Endothelial cell of umbilical vein (primary cell): ENCODE data around the gene MRPS27.

Experiments
- CTCF ChIP-seq, 2 donors: IDR thresholded peaks; 1 replicate in 1 of 2; 2 replicates in 1 of 2; pipeline ENCODE4 v1.5.1; 2011; ENCODE audit warnings: low read length in 2 of 2, mild to moderate bottlenecking in 2 of 2, moderate library complexity in 2 of 2, control low read depth in 1 of 2, inconsistent platforms in 1 of 2, low read depth in 1 of 2; ENCODE audit not compliant: insufficient read depth in 1 of 2; ENCODE audit errors: extremely low read depth in 1 of 2
- EZH2 ChIP-seq: IDR thresholded peaks from 2 replicates; pipeline ENCODE4 v1.6.1; 2012; ENCODE audit warnings: borderline replicate concordance, low read depth, mild to moderate bottlenecking, moderate library complexity, low read length, inconsistent platforms; ENCODE audit not compliant: severe bottlenecking
- FOS ChIP-seq: IDR thresholded peaks from 2 replicates; pipeline ENCODE4 v1.6.1; 2011; ENCODE audit warnings: mild to moderate bottlenecking, low read length, moderate library complexity, borderline replicate concordance; ENCODE audit not compliant: insufficient read depth
- MYC ChIP-seq: IDR thresholded peaks from one replicate; pipeline ENCODE4 v1.6.1; 2011; ENCODE audit warnings: mild to moderate bottlenecking, low read depth, low read length
- POLR2A ChIP-seq: IDR thresholded peaks from 2 replicates; pipeline ENCODE4 v1.6.1; 2012; ENCODE audit warnings: low read depth, mild to moderate bottlenecking, control low read depth, low read length
- TF ChIP-seq, protein P1 (sequence below): IDR thresholded peaks from 2 replicates; pipeline ENCODE4 v1.6.1; 2011; ENCODE audit not compliant: insufficient read depth, insufficient read length

DNA sequence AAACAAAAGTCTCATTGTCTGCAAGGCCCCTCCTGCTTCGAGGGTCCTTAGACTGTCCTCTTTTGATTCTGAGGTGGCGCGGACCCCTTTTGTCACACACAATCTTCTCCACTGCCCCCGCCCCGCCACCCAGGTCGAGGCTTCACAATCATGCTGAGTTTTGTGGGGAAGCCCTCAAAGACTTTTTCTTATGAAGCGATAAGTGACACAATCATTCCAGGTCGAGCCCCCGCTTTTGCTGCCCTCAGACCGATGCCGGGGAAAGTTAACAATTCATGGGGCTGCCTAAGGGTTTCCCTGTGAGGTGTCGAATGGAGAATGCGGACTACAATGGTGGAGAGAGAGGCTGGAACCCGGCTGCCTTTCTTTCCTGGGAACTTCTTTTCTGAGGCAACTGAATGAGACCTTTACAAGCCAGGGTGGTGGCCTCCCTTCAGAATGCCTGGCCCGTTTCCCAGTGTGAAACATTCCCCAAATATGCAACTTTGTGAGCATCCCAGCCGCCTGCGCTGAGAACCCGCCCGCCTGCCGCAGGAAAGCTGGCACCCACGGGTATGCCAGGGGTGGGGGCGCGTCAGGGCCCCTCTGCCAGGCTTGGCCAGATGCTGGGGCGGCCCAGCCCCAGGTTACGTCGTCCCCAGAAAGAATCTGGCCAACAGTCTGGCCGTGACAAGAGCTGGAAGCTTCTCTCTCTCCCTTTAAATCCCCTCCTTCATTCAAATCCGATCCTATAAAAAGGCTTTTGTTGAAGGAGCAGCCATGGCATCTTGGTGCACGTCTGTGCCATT is 140.8 kb downstream of the MRPS27 start:
- TF ChIP-seq CTCF (IDR thresholded peaks at IDR 0.05; ENCODE audit: extremely low read depth in 1 of 2, insufficient read depth in 1 of 2, low read depth in 1 of 2, low read length in 2 of 2), result no peak
- no peak for TF ChIP-seq EZH2
- TF ChIP-seq POLR2A, result no peak
- no peak for TF ChIP-seq FOS
- TF ChIP-seq, protein P1, sequence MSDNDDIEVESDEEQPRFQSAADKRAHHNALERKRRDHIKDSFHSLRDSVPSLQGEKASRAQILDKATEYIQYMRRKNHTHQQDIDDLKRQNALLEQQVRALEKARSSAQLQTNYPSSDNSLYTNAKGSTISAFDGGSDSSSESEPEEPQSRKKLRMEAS, result no peak
- TF ChIP-seq MYC, result no peak
